GM06990 (cell line): ENCODE data around the gene FEZ2.

Source experiments
- DNase-seq: peaks from one replicate; pipeline ENCODE4 v3.0.0-alpha.2; 2011; ENCODE audit not compliant: insufficient read length; ENCODE audit errors: extremely low read depth
- H3K27me3 ChIP-seq: replicated peaks from 2 replicates; pipeline ENCODE4 v1.6.0; 2011; ENCODE audit warnings: low read length; ENCODE audit not compliant: control insufficient read depth, insufficient read depth
- H3K36me3 ChIP-seq: 2 replicates; pipeline ENCODE4 v1.5.1; 2011; ENCODE audit warnings: low read length; ENCODE audit not compliant: control insufficient read depth, insufficient read depth
- H3K4me3 ChIP-seq: replicated peaks from 2 replicates; pipeline ENCODE4 v1.5.1; 2011; ENCODE audit warnings: low read depth, mild to moderate bottlenecking, control low read depth, low read length
- CTCF ChIP-seq: IDR thresholded peaks from 2 replicates; pipeline ENCODE4 v1.5.1; 2011; ENCODE audit warnings: low read length, control low read depth, mild to moderate bottlenecking, inconsistent platforms; ENCODE audit not compliant: insufficient read depth, poor library complexity, severe bottlenecking

The FEZ2 gene

GRCh38 chr2:36515538-36515937, 82.4 kb downstream of the FEZ2 start:
- no peak for DNase-seq
- H3K4me3 ChIP-seq = no peak overlapping the region
- no peaks in the 10 kb centered on the region for H3K36me3 ChIP-seq
- H3K27me3 ChIP-seq = no peaks in the 10 kb centered on the region
- TF ChIP-seq CTCF = no peak

- no peaks in the 10 kb centered on the region for H3K27me3 ChIP-seq
- DNase-seq = no peak
- no peaks in the 10 kb centered on the region for H3K36me3 ChIP-seq
- no peak overlapping the region for H3K4me3 ChIP-seq
- TF ChIP-seq CTCF = no peak
These were observed 84.3 kb downstream of the FEZ2 start for GRCh38 chr2:36513661-36514060.

GRCh38 chr2:36512705-36513104, 85.3 kb downstream of the FEZ2 start:
- H3K36me3 ChIP-seq = no peaks in the 10 kb centered on the region
- H3K4me3 ChIP-seq = no peak overlapping the region
- DNase-seq = no peak
- H3K27me3 ChIP-seq = no peaks in the 10 kb centered on the region
- TF ChIP-seq CTCF = no peak

- no peak for DNase-seq
- Histone ChIP-seq H3K36me3 (no peaks in the 10 kb centered on the region), H3K27me3 (no peaks in the 10 kb centered on the region), H3K4me3 (no peak overlapping the region)
- no peak for TF ChIP-seq CTCF
These were observed 85.9 kb downstream of the FEZ2 start for GRCh38 chr2:36511858-36512603.

GRCh38 chr2:36509075-36509474, 88.9 kb downstream of the FEZ2 start:
- no peak for DNase-seq
- no peaks in the 10 kb centered on the region for H3K27me3 ChIP-seq
- H3K4me3 ChIP-seq = no peak overlapping the region
- H3K36me3 ChIP-seq = no peaks in the 10 kb centered on the region
- no peak for TF ChIP-seq CTCF

GRCh38 chr2:36507408-36507812, 90.6 kb downstream of the FEZ2 start:
- Histone ChIP-seq H3K36me3 (no peaks in the 10 kb centered on the region), H3K27me3 (no peaks in the 10 kb centered on the region)
- no peak for DNase-seq

More at GRCh38 chr2:36507408-36507812, 90.6 kb downstream of the FEZ2 start:
- TF ChIP-seq CTCF = peak; percentile 88
- no peak overlapping the region for H3K4me3 ChIP-seq
